NCI-H1092 (cell line): ENCODE measurements around the gene METRNL.
"Not testable (repeated sequence)": the region's sequence is repeated elsewhere in the genome, so short reads cannot be mapped to it uniquely, and the experiment has no call there.

Source experiments
- DNase-seq: peaks from one replicate; lab custom pipeline; 2025; lab: John Stamatoyannopoulos, UW

The METRNL gene

GRCh38 chr17:83079352-83079747 is at the start of gene METRNL:
TSS of gene METRNL (plus strand) at chr17:83079609. CDS start at chr17:83079816, 207 bp downstream.
- DNase-seq, result no peak

GRCh38 chr17:83030432-83030831 is 49.0 kb upstream of the METRNL start:
- no peak for DNase-seq

- no peak for DNase-seq
Observed at GRCh38 chr17:83031321-83031945, 48.0 kb upstream of the METRNL start.

GRCh38 chr17:83031946-83032451 is 47.4 kb upstream of the METRNL start:
- DNase-seq, result not testable (repeated sequence)

- DNase-seq, result no peak
Observed at GRCh38 chr17:83032781-83033180, 46.6 kb upstream of the METRNL start.

GRCh38 chr17:83034525-83034924 is 44.9 kb upstream of the METRNL start:
- DNase-seq, result no peak

GRCh38 chr17:83035722-83036121 is 43.7 kb upstream of the METRNL start:
- DNase-seq, result no peak

- no peak for DNase-seq
Observed at GRCh38 chr17:83036193-83036592, 43.2 kb upstream of the METRNL start.

GRCh38 chr17:83036666-83037065 is 42.7 kb upstream of the METRNL start:
- DNase-seq, result no peak

- DNase-seq, result no peak
Observed at GRCh38 chr17:83037084-83037873, 42.1 kb upstream of the METRNL start.

- DNase-seq, result no peak
Observed at GRCh38 chr17:83037874-83038165, 41.6 kb upstream of the METRNL start.

- not testable (repeated sequence) for DNase-seq
Observed at GRCh38 chr17:83038983-83039382, 40.4 kb upstream of the METRNL start.

- no peak for DNase-seq
Observed at GRCh38 chr17:83041305-83041704, 38.1 kb upstream of the METRNL start.

GRCh38 chr17:83042522-83043158 is 36.8 kb upstream of the METRNL start:
- DNase-seq, result no peak

- not testable (repeated sequence) for DNase-seq
Observed at GRCh38 chr17:83044479-83044878, 34.9 kb upstream of the METRNL start.

GRCh38 chr17:83046448-83047181 is 32.8 kb upstream of the METRNL start:
- no peak for DNase-seq

- no peak for DNase-seq
Observed at GRCh38 chr17:83047182-83047478, 32.3 kb upstream of the METRNL start.

GRCh38 chr17:83047818-83048475 is 31.5 kb upstream of the METRNL start:
- not testable (repeated sequence) for DNase-seq

GRCh38 chr17:83050651-83051395 is 28.6 kb upstream of the METRNL start:
- DNase-seq, result no peak

GRCh38 chr17:83051396-83052240 is 27.8 kb upstream of the METRNL start:
- DNase-seq, result peak; percentile 93

- no peak for DNase-seq
Observed at GRCh38 chr17:83052241-83052564, 27.2 kb upstream of the METRNL start.
